GM18517 (cell line): ENCODE measurements around the gene HBQ1.
"Not testable (repeated sequence)": the region's sequence is repeated elsewhere in the genome, so short reads cannot be mapped to it uniquely, and the experiment has no call there.

ENCODE experiments used
- ATAC-seq: cut with Tn5 transposase; IDR thresholded peaks from one replicate; pipeline ENCODE4 v1.9.1; 2021; ENCODE audit warnings: mild to moderate bottlenecking, moderate library complexity; ENCODE audit not compliant: unreplicated experiment

Gene HBQ1

DNA sequence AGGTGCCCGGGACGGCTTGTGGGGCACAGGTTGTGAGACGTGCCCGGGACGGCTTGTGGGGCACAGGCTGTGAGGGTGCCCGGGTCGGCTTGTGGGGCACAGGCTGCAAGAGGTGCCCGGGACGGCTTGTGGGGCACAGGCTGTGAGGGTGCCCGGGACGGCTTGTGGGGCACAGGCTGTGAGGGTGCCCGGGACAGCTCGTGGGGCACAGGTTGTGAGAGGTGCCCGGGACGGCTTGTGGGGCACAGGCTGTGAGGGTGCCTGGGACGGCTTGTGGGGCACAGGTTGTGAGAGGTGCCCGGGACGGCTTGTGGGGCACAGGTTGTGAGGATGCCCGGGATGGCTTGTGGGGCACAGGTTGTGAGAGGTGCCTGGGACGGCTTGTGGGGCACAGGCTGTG is 20.0 kb upstream of the HBQ1 start:
- not testable (repeated sequence) for ATAC-seq

DNA sequence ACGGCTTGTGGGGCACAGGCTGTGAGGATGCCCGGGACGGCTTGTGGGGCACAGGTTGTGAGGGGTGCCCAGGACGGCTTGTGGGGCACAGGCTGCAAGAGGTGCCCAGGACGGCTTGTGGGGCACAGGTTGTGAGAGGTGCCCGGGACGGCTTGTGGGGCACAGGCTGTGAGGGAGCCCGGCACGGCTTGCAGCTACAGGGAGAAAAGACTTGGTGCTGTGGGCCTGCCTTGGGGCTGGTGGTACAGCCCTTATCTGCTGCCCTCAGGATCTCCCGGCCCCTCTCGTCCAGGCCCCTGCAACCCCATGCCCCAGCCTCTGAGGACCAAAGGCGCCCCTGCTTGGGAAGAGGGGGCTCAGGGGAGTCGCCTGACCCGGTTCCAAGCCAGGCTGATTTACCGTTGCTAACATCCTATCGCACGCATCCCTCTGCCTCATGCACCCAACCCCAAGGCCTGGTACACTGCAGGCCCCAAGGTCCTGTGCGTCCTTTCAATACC is 19.5 kb upstream of the HBQ1 start:
- no peak for ATAC-seq

DNA sequence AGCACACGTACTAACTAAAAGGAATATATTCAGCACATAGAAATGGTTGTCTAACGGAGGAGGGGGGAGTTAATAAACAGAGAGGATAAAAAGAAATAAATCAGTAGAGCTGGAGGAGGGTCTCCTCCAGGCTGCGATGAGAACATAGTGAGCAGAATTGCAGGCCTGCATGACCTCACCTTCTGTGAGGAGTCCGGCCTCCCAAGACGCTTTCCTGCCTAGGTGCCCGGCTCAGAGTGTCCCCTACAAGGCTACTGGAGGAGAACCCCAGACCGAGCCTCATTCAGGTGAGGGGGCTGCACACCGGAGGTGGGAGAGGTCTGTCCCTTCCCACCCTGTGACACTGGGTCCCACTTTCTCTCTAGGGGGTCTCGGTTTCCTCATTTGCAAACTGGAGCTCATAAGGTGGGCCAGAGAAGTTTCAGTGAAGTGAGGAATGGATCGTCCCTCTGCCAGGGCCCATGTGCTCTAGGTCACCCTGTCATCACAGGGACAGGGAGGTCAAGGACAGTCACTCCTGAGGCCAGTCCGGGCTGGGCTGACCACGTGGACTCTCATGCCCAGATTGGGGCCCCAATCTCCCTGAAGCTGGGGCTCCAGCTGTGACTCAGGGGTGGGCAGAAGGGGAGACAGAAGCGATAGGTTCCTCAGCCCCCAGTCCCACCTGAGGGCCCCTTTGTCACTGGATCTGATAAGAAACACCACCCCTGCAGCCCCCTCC is 17.8 kb upstream of the HBQ1 start:
- no peak for ATAC-seq

DNA sequence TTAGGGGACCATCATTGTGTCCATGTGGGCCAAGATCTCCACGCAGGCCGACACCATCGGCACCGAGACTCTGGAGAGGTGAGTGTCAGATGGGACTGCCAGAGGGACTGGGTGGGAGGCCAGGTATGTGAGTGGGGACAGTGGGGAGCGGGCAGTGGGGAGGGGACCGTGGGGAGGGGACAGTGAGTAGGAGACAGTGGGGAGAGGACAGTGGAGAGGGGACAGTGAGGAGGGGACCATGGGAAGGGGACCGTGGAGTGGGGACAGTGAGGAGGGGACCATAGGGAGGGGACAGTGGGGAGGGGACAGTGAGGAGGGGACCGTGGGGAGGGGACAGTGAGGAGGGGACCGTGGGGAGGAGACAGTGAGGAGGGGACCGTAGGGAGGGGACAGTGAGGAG is 17.1 kb upstream of the HBQ1 start:
- not testable (repeated sequence) for ATAC-seq

DNA sequence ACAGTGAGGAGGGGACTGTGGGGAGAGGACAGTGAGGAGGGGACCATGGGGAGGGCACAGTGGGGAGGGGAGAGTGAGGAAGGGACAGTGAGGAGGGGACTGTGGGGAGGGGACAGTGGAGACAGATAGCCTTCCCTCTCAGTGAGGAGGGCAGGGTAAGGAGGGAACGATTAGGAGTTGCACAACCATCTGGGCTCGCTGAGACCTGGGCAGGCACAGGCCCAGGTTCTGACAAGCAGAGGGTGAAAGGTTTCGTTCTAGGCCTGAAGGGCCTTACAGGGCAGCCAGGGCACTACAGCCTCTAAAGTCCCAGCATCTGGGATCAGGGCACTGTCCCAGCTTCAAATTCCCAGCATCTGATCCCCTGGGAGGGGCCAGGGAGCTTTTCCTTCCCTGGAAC is 16.6 kb upstream of the HBQ1 start:
- not testable (repeated sequence) for ATAC-seq

DNA sequence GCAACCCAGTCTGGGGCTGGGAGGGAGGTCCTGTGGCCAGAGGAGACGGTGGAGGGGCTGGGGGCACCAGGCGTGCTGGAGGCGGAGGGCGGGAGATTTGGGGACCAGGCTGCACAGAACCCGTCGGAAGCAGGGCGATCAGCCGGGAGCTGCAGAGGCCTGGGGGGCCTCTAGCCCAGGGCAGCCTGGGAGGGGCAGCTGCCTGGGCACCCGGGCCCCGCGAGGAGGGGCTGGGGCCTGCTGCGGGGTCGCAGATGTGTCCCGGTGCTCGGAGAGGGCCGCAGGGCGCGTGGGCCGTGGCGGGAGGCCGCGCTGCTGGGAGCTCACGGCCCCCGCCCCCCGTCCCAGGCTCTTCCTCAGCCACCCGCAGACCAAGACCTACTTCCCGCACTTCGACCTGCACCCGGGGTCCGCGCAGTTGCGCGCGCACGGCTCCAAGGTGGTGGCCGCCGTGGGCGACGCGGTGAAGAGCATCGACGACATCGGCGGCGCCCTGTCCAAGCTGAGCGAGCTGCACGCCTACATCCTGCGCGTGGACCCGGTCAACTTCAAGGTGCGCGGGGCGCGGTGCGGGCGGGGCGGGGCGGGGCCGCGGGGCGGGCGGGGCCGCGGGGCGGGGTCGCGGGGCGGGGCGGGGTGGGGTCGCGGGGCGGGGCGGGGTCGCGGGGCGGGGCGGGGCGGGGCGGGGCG is 16.0 kb upstream of the HBQ1 start:
- ATAC-seq: not testable (repeated sequence)

DNA sequence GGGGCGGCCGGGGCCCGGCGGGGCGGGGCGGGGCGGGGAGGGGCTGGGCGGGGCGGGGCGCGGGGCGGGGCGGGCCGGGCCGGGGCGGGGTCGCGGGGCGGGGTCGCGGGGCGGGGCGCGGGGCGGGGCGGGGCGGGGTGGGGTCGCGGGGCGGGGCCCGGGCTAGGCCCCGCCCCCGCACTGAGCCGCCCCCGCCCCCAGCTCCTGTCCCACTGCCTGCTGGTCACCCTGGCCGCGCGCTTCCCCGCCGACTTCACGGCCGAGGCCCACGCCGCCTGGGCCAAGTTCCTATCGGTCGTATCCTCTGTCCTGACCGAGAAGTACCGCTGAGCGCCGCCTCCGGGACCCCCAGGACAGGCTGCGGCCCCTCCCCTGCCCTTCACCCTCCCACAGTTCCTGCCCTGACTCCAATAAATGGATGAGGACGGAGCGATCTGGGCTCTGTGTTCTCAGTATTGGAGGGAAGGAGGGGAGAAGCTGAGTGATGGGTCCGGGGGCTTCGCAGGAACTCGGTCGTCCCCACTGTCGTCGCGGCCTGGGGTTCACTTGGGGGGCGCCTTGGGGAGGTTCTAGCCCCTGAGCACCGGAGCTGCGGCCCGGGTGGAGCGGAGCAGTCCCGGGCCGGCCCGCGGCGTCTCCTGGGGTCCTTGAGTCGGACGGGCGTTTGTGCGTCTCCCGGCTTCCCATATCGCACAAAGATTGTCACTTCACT is 15.3 kb upstream of the HBQ1 start:
- ATAC-seq: no peak

DNA sequence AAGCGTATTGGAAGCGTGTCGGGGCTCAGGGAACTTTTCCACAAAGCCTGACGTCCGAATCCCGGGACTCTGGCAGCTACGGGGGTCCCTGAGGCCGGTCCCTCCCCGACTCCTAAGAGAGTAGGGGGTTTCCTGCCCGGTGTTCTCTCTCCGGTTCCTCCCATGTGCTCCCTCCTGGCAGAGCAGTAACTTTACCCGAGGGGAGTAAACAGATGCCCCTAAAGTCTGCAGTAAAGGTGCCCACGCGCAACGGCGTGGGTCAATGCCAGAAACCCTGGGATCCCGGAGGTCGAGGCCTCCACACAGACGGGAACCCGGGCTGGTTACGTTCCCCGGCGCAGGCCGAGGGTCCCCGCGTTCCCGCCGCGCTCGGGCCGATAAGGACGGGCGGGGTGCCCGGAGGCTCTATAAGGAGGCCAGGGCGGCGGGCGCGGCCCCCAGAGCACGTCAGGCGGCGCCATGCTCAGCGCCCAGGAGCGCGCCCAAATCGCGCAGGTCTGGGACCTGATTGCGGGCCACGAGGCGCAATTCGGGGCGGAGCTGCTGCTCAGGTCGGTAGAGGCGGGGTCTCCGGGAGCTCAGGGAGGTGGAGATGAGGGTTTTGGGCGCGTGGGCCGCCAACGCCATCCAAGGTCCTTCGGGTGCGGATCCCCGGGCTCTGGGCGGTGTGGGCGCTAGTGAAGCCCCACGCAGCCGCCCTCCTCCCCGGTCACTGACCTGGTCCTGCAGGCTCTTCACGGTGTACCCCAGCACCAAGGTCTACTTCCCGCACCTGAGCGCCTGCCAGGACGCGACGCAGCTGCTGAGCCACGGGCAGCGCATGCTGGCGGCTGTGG is 14.5 kb upstream of the HBQ1 start, which contains the start of gene HBM:
Gene HBM, plus strand, starts transcription at position 440 of the 836 bp plus-strand sequence. Its CDS starts 20 bp downstream, at position 460.
- no peak for ATAC-seq

DNA sequence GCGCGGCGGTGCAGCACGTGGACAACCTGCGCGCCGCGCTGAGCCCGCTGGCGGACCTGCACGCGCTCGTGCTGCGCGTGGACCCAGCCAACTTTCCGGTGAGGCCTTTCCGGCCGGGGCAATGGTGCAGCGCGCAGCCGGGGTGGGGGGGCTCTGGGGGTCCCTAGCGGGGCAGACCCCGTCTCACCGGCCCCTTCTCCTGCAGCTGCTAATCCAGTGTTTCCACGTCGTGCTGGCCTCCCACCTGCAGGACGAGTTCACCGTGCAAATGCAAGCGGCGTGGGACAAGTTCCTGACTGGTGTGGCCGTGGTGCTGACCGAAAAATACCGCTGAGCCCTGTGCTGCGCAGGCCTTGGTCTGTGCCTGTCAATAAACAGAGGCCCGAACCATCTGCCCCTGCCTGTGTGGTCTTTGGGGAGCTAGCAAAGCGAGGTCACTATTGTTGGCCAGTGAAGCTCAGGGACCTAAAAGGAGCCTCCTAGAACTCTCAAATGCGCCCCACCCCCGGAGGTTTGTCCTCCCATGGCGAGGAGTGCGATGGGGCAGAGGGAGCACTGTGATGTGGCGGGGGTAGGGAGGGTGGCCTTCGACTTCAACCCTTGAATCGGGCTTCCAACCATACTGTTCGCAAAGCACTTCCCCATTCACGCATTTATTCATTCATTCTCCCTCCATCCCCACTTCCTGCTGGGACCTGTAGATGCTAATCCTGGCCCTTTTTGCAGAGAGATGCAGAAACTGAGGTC is 13.7 kb upstream of the HBQ1 start:
- ATAC-seq: no peak

DNA sequence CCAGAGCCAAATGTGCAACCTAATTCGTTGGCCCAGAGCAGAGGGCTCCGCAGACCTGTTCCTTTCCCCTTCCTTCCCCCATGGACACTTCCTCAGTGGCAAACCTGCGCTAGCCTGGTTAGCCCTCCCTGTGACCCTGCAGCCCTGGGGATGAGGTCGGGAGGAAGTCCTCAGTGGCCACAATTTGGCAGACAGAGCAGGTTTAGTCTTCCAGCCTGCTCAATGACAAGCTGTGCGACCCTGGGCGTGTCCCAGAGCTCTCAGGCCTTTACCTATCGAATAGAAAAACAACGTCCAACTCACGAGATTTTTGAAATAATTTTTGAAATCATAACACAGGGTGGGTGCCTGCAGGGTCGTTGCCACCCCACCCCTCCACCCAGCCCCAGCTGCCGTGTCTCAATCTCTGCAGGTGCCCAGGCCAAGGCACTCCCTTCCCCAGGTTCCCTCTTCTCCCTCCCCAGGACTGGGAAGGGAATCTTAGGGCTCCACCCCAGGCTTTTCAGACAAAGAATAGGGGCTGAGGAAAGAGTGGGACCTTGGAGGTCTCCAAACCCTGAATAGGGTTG is 13.1 kb upstream of the HBQ1 start:
- no peak for ATAC-seq

DNA sequence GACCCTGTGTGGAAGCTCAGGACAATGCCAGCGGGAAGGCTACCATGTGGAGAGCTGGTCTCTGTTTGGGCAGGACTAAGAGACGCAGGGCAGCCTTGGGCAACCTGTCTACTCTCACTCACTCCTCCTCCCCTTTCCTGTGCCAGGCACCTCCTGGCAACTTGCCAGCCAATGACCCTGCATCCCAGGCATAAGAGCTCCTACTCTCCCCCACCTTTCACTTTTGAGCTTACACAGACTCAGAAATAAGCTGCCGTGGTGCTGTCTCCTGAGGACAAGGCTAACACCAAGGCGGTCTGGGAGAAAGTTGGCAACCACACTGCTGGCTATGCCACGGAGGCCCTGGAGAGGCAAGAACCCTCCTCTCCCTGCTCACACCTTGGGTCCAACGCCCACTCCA is 11.8 kb upstream of the HBQ1 start:
- no peak for ATAC-seq

DNA sequence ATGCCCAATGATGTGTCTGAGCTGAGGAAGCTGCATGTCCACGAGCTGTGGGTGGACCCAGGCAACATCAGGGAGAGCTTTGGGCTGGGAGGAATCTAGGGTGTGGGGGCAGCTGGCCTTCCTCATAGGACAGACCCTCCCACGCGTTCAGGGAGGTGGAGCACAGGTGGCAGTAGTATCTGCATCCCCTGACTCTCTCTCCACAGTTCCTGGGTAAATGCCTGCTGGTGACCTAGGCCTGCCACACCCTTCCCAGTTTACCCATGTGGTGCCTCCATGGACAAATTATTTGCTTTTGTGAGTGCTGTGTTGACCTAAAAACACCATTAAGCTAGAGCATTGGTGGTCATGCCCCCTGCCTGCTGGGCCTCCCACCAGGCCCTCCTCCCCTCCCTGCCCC is 11.2 kb upstream of the HBQ1 start:
- no peak for ATAC-seq

DNA sequence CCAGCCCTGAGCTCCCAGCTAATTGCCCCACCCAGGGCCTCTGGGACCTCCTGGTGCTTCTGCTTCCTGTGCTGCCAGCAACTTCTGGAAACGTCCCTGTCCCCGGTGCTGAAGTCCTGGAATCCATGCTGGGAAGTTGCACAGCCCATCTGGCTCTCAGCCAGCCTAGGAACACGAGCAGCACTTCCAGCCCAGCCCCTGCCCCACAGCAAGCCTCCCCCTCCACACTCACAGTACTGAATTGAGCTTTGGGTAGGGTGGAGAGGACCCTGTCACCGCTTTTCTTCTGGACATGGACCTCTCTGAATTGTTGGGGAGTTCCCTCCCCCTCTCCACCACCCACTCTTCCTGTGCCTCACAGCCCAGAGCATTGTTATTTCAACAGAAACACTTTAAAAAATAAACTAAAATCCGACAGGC is 10.2 kb upstream of the HBQ1 start:
- not testable (repeated sequence) for ATAC-seq

DNA sequence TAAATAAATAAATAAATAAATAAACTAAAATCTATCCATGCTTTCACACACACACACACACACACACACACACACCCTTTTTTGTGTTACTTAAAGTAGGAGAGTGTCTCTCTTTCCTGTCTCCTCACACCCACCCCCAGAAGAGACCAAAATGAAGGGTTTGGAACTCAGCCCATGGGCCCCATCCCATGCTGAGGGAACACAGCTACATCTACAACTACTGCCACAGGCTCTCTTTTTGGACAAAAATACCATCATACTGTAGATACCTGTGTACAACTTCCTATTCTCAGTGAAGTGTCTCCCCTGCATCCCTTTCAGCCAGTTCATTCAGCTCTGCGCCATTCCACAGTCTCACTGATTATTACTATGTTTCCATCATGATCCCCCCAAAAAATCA is 9.5 kb upstream of the HBQ1 start:
- ATAC-seq: no peak

DNA sequence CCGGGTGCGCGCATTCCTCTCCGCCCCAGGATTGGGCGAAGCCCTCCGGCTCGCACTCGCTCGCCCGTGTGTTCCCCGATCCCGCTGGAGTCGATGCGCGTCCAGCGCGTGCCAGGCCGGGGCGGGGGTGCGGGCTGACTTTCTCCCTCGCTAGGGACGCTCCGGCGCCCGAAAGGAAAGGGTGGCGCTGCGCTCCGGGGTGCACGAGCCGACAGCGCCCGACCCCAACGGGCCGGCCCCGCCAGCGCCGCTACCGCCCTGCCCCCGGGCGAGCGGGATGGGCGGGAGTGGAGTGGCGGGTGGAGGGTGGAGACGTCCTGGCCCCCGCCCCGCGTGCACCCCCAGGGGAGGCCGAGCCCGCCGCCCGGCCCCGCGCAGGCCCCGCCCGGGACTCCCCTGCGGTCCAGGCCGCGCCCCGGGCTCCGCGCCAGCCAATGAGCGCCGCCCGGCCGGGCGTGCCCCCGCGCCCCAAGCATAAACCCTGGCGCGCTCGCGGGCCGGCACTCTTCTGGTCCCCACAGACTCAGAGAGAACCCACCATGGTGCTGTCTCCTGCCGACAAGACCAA is 7.8 kb upstream of the HBQ1 start, which contains the start of gene HBA2:
Gene HBA2, plus strand, starts transcription at position 503 of the 568 bp plus-strand sequence. Its CDS starts 37 bp downstream, at position 540.
- ATAC-seq: not testable (repeated sequence)

DNA sequence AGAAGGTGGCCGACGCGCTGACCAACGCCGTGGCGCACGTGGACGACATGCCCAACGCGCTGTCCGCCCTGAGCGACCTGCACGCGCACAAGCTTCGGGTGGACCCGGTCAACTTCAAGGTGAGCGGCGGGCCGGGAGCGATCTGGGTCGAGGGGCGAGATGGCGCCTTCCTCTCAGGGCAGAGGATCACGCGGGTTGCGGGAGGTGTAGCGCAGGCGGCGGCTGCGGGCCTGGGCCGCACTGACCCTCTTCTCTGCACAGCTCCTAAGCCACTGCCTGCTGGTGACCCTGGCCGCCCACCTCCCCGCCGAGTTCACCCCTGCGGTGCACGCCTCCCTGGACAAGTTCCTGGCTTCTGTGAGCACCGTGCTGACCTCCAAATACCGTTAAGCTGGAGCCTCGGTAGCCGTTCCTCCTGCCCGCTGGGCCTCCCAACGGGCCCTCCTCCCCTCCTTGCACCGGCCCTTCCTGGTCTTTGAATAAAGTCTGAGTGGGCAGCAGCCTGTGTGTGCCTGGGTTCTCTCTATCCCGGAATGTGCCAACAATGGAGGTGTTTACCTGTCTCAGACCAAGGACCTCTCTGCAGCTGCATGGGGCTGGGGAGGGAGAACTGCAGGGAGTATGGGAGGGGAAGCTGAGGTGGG is 6.9 kb upstream of the HBQ1 start:
- ATAC-seq: not testable (repeated sequence)

DNA sequence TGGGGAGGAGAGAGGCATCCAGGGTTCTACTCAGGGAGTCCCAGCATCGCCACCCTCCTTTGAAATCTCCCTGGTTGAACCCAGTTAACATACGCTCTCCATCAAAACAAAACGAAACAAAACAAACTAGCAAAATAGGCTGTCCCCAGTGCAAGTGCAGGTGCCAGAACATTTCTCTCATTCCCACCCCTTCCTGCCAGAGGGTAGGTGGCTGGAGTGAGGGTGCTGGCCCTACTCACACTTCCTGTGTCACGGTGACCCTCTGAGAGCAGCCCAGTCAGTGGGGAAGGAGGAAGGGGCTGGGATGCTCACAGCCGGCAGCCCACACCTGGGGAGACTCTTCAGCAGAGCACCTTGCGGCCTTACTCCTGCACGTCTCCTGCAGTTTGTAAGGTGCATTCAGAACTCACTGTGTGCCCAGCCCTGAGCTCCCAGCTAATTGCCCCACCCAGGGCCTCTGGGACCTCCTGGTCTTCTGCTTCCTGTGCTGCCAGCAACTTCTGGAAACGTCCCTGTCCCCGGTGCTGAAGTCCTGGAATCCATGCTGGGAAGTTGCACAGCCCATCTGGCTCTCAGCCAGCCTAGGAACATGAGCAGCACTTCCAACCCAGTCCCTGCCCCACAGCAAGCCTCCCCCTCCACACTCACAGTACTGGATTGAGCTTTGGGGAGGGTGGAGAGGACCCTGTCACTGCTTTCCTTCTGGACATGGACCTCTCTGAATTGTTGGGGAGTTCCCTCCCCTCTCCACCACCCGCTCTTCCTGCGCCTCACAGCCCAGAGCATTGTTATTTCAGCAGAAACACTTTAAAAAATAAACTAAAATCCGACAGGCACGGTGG is 6.1 kb upstream of the HBQ1 start:
- ATAC-seq: not testable (repeated sequence)
